HG02610 (cell line): Measurements from ENCODE around the gene SENP1.

ENCODE experiments used
- ATAC-seq: cut with Tn5 transposase; IDR thresholded peaks from one replicate; pipeline ENCODE4 v1.9.1; 2021; ENCODE audit warnings: mild to moderate bottlenecking, moderate library complexity; ENCODE audit not compliant: unreplicated experiment

SENP1 gene

DNA sequence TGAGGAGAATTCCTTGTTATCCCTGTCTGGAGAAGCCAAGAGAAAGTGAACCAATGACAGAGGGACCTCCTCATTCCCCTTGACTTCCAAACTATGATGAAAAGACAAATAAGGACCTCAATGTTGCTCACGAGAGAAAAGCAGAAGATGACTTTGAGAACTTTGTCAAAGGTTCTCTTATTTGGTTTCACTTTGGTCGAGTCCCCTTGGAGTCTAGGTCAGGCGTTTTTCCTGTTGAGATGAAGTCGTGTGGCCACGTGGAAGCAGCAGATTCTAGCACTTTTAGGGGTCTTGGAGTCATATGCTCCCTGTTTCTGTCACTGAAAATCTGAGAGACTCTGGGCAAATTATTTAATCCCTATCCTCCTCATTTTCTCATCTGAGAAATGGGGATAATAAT lies 67.8 kb downstream of the SENP1 start:
- no peak for ATAC-seq

DNA sequence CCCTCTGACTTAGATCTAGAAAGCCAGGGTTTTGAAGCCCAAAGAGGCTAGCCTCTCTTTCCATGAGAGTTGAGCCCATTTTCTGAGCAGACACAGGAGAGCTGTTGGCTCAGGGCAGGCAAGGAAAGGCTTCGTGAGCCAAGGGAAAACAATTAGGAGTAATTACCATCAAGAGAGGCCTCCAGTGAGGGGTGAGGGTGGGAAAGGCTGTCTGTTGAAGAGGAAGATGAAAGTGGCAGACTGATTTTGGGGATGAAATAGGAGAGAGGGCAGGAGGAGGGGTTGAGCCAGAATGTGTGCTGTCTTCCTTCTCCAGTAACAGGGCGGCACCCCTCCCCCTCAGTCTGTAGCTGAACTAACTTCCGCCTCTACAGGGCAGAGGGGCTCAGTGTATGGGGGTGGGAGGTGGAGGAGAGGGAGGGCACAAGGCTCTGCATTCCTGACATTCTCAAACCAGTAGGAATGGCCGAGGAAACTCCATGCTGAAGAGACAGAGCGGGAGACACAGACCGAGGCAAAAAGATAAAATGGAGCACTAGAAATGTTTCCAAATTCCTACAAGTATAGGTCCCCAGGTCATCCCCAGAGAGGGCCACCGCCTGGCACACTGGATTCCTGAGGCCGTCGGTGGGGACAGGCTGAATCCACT lies 68.5 kb downstream of the SENP1 start:
- no peak for ATAC-seq

DNA sequence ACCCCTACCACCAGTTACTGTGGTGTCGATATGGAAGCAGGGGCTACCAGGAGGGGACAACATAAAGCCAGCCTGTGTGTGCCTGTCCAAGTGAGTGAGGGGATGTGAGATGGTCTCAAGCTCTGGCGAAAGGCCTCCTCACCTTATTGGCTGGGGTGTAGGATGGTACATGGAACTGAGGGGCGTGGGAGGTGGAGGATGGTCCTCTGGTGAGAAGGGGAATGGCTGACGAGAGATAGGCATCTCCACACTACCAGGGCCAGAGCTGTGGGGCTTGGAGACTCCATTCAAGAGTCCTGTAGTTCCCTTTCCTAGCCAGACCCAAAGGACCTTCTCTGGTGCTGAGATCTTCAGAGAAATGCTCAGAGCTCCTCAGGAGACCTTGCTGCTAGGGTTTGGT lies 69.1 kb downstream of the SENP1 start:
- no peak for ATAC-seq

DNA sequence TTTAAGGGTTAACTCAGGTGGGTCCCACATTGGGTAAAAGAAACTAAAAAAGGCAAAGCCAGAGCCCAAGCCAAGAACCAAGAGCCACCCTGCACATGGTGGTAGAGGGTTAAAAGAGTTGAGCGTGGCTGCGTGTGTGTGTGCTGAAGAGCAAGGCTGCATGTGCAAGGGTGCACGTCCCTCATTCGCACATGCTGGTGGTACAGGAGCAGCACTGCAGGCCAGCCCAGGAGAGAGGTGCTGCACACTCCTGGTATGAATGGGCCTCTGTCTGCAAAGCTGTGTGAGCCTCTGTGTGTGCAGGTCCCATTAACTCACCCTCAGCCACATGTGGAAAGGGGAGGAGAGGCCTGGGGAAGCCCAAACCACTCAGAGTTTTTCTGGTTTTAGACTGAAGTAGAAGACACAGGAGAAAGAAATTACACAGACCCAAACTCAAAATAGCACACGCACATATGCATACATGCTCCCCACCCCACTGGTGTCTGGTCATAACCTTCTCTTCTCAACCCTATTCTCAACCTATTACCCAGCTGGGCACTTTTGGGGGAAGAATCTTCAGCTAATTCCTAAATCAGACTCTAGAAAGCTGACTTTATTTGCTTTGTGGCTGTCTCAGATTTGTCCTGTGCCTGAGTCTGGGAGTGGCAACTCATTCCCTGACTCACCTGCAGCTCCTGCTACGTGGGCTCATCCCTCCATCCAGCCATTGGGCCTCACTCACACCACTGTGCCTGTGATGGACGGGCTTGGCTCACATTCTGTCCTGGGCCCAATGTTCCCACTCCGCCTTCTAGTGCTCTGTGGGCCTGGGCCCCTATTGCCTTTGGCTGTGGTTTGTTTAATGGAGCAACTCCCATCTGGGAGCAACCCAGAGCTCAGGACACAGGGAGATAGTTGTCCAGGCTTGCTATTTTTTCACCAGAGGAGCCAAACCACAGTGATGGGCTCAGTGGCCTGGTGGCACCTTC lies 70.8 kb downstream of the SENP1 start:
- peak; percentile 68 for ATAC-seq

DNA sequence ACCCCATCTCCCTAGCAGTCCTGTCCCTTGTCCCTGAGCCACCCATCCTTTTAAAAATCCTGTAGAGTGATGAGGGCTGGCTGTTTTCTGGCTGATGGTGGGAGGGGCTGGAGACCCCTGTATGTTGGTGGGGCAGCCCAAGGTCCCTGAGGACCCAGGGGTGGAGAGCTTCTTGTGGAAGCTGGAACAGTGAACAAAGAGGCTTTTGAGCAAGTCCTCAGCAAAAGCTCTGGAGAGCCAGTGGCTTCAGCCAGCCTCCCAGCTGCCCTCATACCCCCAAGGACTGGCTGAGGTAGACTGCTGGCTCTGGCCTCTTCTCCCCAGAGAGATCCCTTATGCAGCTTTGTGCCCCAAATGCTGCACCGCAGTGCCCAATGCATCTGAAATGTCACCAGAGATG lies 72.4 kb downstream of the SENP1 start:
- ATAC-seq, result no peak

DNA sequence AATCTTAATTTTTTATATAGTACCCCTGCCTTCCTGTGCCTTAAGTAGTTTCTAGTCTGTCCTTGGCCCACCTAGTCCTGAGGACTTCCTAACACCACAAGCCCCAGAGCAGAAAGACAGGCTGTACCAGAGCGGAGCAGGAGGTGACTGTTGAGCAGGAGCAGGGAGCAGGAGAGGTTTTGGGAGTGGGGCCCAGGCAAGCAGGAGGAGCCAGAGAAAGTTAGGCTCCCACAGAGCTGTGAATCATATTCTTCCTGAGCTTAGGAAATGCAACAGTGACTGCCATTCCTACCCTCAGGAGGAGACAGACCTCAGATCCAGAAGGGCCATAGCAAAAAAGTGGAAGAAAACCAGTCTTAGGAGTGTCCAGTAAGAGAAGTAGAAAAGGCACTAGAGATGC lies 73.3 kb downstream of the SENP1 start:
- ATAC-seq, result no peak

DNA sequence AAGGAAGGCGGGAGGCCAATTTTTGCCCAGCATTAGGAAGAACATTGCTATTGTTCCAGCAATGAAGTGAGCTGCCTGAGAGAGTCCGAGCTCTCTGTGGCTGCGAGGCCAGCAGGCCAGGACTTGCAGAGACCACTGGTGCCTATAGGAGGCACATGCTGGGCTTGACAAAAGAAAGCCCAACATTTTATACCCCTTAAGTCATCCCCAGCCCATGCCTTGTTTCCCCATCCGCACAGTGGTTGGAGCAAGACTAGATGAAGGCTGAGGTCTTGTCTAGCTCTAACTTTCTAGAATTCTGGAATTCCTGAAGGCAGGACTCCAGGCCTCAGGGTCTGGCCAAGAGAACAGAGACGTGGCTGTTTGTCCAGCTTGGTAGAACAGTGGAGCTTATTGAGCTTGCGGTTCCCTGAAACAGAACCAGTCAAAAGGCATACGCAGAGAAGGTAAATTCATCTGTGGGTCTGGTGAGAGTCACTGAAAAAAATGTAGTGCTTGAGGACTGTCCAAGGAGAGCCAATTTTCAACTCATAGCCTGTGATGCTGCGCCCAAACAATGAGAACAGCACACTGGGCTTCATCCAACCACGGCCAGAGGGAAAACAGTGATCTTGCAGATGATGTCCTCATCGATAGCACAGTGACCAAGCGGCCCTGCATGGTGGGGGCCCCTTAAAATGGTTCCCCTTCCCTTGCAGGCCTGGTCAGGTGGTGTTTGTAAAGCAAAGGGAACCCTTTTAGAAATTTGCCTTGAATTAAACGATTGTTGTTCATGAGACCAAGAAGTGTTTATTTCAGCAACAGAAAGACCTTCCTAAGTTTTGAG lies 74.5 kb downstream of the SENP1 start:
- ATAC-seq, result no peak

DNA sequence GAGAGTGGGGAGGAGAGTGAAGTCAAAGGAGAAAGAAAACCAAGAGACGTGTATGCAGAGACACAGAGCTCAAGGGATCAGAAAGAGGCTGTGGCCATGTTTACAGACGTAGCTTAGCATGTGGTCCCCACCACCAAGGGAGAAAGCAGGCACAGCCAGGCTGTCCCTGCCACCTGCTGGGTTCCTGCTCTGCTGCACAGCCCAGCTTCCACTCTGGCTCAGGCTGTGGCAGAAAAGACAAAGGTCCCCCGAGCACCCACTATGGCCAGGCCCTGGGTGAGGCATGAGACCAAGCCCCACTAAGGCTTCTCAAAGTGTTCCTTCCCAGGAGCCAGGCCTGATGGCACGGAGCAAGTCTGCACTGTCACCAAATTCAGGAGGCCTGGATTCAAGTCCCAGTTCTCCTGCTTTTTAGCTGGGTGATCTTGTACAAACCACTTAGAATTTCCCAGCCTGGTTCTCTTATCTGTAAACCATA lies 75.7 kb downstream of the SENP1 start:
- no peak for ATAC-seq

DNA sequence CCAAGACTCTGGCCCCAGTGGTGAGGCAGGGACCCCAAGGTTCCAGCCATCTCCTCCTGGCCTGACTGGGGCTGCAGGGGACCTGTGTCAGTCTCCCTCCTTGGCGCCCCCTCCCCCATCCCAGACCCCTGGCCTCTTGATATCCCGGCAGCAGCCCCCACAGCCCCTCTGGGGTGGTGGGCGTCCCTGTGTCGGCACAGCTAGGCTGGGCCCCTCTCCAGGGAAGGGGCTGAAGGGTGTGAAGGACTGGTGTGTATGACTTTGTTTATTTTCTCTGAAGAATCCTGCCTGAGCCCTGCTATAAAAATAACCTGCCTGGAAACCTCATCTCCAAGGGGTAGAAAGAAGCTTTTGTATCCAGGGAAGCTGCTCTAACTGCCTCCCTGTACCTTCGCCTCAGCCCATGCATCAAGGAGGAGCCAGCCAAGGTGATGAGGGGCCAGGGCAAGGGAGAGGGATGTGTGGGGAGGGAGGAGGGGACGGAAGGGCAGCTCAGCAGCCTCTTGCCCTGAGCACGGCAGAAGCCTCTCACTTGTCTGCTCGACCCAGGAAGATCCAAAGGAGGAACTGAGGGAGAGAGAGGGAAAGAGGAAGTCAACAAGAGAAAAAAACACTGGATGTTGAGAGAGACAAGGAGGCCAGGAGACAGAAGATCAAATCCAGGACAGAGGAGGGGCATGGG lies 76.2 kb downstream of the SENP1 start:
- ATAC-seq, result no peak

DNA sequence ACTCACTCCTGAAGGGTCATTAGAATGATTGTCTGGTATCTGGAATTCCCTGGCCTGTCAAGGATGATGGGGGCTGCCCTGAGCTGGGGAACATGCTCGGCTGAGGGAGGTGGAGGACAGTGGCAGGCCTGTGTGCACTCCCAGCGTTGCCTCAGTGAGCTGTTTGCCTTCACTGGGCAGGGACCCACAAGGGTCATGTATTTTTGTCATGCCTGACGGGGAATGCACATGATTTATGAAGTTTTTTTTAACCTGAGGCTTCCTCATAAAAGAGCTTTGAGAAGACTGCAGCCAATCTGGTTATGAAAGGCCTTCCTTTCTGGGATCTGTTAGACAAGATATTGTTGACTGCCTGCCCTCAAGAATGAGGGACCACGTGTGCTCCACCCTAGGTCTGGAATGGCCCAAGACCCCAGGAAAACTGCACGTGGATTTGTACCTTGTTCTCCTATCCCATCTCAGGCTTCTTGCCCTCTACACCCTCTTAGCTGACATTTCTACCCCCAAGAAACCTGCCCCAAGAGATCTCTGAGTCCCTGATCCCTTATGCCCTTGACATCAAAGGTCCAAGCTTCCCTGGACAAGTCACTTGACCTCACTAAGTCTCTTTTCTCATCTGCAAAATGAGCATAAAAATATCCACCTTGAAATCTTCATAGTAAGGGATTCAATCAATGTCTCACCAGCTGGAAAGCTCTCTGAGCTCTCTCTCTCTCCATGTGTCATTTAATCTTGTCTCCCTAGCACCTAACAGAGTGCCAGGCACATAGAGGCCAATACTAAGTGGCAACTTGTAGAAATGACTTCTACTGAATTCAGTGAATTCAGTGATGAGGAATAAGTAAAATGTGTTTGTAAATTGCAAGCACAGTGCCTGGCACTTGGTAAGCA lies 77.1 kb downstream of the SENP1 start:
- ATAC-seq, result no peak

DNA sequence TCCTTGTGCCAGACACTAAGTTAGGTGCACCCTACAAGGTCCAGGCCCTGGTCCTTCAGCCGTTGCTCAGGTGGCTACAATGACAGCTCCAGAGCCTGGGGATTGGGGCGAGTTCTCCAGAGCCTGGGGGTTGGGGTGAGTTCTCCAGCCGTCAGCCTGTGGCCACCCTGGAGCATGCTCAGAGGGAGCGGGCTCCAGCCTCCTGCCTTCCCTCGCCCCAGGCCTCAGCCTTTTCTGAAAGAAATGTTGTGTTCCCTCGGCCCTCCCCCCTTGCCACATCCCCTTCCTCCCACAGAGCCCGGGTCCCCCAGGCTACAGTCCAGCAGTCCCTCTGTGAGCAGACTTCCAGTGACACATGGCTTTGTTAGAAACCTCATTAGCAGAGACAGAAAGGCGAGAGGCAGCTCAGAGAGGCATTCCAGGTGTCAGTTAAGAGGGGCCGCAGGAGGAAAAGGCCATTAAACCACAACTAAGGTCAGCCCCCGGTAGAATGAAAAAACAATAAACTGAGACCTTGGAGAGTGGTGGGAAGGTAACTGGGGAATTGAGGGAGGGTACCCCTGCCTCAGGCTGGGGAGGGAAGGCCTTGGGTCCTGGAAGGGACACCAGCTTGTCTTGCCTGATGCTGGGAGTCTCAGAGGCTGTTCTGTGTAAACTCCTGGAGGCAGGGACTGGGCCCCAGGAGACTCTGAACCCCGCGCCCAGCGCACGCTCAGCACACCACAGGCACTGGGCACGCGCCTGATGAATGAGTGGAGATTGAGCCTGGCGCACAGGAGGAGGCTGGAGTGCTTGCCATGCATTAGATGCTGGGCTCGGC lies 78.5 kb downstream of the SENP1 start:
- ATAC-seq, result no peak

DNA sequence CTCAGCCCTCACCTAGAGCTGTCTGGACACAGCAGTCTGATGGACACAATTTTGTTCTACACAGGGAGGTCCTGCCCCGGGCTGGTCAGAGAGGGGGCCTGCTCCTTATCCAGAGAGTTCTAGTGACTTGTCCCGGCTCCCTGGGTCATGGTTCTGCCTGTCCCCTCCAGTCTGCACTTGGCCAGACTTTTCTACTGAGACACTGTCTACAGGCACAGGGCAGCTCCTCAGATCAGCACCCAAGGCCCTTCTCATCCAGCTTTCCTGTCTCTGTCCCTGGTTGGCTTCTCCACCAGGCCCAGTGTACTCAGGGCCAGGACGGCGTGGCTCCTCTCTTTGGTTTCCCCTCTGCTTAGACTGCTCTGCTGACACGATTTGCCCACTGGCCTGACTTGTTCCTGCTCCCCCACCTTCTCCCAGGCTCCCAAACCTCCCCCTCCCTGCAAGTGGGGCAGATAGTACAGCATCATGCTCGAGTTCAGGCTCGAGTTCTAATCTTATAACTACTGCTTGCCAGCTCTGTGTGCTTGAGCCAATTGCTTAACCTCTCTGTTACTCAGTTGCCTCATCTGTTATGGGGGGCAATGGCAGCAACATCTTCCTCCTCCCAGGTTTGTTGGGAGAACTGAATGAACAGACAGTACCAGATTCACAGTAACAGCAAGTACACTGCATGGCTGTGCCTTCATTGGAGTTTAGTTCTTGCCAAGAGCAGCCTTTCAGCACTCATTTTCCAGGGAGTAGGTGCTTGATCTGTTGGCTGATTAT lies 79.6 kb downstream of the SENP1 start:
- no peak for ATAC-seq

DNA sequence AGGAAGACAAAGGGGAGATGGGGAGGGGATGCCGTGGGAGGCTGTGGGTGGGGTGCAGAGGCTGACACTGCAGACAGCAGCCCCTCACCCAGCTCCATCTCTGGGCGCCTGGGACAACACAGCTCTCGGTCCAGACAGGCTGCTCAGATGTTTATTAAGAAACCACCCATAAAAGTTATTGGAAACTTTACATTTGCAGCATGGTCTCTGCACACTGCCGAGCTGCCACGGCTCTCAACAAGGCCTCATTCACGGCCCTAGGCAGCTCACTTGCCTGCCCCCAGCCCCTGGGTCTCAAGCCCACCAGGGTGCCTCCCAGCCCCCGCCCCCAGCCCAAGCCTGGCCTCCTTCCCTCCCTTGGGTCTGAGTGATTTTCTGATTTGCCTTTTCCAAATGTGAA lies 80.6 kb downstream of the SENP1 start:
- ATAC-seq, result no peak

DNA sequence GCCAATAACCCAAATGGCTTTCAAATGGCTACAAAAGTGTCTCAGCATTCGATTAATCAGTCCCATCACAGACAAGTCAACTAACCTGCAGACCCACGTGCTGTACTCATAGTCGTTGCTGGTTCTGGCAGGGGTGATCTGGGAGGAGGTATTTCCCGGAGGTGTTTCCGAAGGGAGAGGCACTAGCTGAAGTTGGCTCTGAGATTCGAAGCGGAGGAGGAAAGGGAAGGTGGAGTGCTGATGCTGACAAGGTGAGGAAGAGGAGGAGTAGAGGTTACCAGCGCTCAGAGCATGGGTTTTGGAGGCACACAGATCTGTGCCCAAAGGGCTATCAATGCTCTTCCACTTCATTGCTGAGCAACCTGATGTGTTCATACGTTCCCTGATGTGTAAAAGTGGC lies 81.1 kb downstream of the SENP1 start:
- ATAC-seq, result no peak

DNA sequence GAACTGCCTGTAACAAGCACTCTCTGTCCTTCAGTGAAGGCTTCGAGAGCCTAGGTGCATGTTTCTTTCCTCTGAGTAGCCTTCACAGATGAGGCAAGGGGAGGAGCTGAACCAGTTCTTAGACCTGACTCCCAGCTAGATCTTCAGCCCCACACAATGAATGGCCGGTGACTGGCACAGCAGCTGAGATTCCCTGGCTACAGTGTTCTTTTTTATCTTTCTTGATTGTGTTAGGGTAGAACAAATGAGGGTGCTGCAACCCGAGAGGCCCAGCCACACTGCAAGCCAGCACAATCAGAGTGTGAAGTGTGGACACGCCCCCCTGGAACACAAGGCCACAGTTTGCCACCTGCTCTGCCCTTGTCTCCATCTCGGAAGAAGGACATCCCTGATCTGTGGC lies 82.5 kb downstream of the SENP1 start:
- no peak for ATAC-seq

DNA sequence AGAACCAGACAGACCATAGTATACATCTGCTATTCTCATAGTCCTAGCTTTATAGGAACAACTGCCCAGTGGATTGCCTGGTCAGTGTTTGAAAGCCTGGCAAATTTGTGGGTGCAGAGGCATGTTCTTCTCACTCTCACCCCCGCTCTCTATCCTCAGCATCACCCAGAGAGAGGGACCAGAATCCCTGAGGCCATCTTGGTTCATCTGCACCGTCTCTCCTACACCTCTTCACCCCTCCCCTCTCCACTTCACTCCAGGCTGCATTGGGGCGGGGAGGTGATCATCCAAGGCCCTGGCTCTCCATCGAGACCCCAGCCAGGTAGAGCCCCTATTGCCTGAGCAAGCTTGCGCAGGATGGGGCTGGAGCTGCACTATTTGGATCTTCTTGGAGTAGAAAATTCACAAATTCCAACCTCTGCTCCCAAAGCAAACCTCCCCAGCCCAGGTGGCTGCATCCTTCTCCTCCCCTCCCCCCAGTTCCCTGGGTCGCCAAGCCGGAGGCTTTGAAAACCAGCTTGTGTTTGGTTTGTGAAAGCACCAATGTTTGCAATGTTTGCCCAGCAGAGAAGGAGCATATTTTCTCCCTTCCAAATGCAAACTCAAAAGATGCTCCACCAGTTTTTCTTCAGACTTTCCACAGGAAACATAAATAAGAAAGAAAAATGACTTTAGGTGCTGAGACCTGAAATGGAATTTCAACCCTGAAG lies 83.0 kb downstream of the SENP1 start:
- ATAC-seq, result no peak

DNA sequence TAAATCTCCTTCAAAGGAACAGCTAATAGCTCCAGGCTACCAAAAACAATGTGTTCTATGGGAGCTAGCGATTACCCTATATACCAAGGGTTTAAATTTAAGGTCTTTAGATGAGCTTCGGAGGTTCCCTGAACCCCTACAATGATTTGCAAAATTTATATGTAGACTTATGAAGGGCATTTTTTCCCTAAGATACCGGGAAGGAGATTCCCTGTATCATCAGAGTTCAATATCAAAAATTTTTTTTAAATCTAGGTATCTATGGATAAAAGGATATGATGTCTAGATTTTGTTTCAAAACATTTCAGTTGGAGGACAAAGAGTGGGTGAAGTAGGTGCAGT lies 83.7 kb downstream of the SENP1 start:
- no peak for ATAC-seq
